HepG2 (cell line): ENCODE results near the gene MICAL3. TPM values are rescaled to one million over a fixed set of nuclear protein-coding genes. Genes with fewer than 3 reads are reported as not detected.

ENCODE experiments used
- ATAC-seq: fragments of 200-7000 bp; cut with Tn5 transposase; 3 replicates; pipeline ENCODE4 v1.9.1; 2020; ENCODE audit warnings: mild to moderate bottlenecking, moderate library complexity
- BruUV-seq: library from RNA; stranded (reverse); fragments of 400-500 nt; replicated peaks from 2 replicates; lab custom pipeline; 2021; lab: Mats Ljungman, UMichigan
- CTCF ChIA-PET: fragments of 300-600 bp; formaldehyde crosslinking; extraction: SDS; loops from one replicate; lab custom pipeline; 2021; ENCODE audit warnings: low total read pairs, inconsistent platforms, low intra/inter-chr PET ratio; lab: Yijun Ruan, JAX
- POLR2A ChIA-PET: fragments of 350-600 bp; sonication (Branson Sonifier 250); formaldehyde crosslinking; loops from one replicate; lab custom pipeline; 2020; ENCODE audit warnings: antibody characterized with exemption, inconsistent platforms; lab: Yijun Ruan, JAX
- DNase-seq: peaks from one replicate; pipeline ENCODE4 v3.0.0-alpha.2; 2015; ENCODE audit warnings: low spot score
- FAIRE-seq: peaks from 3 replicates; lab custom pipeline; 2011; peaks lifted over from hg19 to GRCh38; lab: Jason Lieb, UNC
- H2AFZ ChIP-seq: one replicate; pipeline ENCODE4 v1.6.1; 2011; ENCODE audit warnings: low read length, inconsistent platforms
- H3K27ac ChIP-seq: fragments of 300-600 bp; 3 replicates; pipeline ENCODE4 v1.8.0; 2011; ENCODE audit warnings: mixed run types, mild to moderate bottlenecking, mixed read lengths, low read length, inconsistent platforms; ENCODE audit not compliant: insufficient read depth; ENCODE audit errors: extremely low read length
- H3K27me3 ChIP-seq, 2 experiments: fragments of 200-600 bp in 1 of 2; 2 replicates in 1 of 2; 3 replicates in 1 of 2; pipeline versions ENCODE4 v1.6.0 to v1.8.0; 2011; ENCODE audit warnings: low read length in 2 of 2, mild to moderate bottlenecking in 2 of 2, moderate library complexity in 2 of 2, inconsistent platforms in 1 of 2; ENCODE audit not compliant: insufficient read depth in 2 of 2, control insufficient read depth in 1 of 2
- H3K36me3 ChIP-seq, 2 experiments: fragments of 200-600 bp in 1 of 2; replicated peaks in 1 of 2; 2 replicates in 1 of 2; 3 replicates in 1 of 2; pipeline versions ENCODE4 v1.5.1 to v1.8.0; 2011; ENCODE audit warnings: low read length in 2 of 2, inconsistent platforms in 1 of 2; ENCODE audit not compliant: insufficient read depth in 2 of 2, control insufficient read depth in 1 of 2
- H3K4me1 ChIP-seq: 2 replicates; pipeline ENCODE4 v1.5.1; 2012; ENCODE audit warnings: low read length, inconsistent platforms; ENCODE audit not compliant: insufficient read depth
- H3K4me2 ChIP-seq: 2 replicates; pipeline ENCODE4 v1.6.0; 2011; ENCODE audit warnings: low read depth, low read length, inconsistent platforms
- H3K4me3 ChIP-seq, 3 experiments: fragments of 200-600 bp in 1 of 3; sonication (generic), shearing (Covaris generic) in 1 of 3; replicated peaks in 1 of 3; 2 replicates each; pipeline ENCODE4 v1.5.1; 2011 to 2016; ENCODE audit warnings: low read length in 3 of 3, inconsistent platforms in 2 of 3, low read depth in 2 of 3, mild to moderate bottlenecking in 2 of 3, control low read depth in 1 of 3, mixed read lengths in 1 of 3; ENCODE audit not compliant: insufficient read depth in 1 of 3
- H3K79me2 ChIP-seq: one replicate; pipeline ENCODE4 v1.6.1; 2011; ENCODE audit warnings: low read length, inconsistent platforms; ENCODE audit not compliant: insufficient read depth
- H3K9ac ChIP-seq: 2 replicates; pipeline ENCODE4 v1.6.0; 2011; ENCODE audit warnings: mild to moderate bottlenecking, low read depth, low read length, inconsistent platforms; ENCODE audit not compliant: insufficient read depth
- H3K9me3 ChIP-seq: 2 replicates; pipeline ENCODE4 v1.5.1; 2012; ENCODE audit warnings: mild to moderate bottlenecking, low read length
- H4K20me1 ChIP-seq: 2 replicates; pipeline ENCODE4 v1.6.0; 2011; ENCODE audit warnings: inconsistent platforms, mild to moderate bottlenecking, low read length, moderate library complexity; ENCODE audit not compliant: insufficient read depth
- CTCF ChIP-seq: sonication (generic); formaldehyde crosslinking; IDR thresholded peaks from 2 replicates; pipeline ENCODE4 v1.5.0; 2020; ENCODE audit warnings: mild to moderate bottlenecking, missing genetic modification reagents, moderate library complexity
- HMGXB3 ChIP-seq: sonication (generic); formaldehyde crosslinking; IDR thresholded peaks from 2 replicates; pipeline ENCODE4 v1.4.0; 2020; ENCODE audit warnings: missing genetic modification reagents, borderline replicate concordance
- HNF1B ChIP-seq: sonication (generic); formaldehyde crosslinking; IDR thresholded peaks from 2 replicates; pipeline ENCODE4 v1.5.1; 2020; ENCODE audit warnings: mild to moderate bottlenecking, moderate library complexity, missing genetic modification reagents
- HNRNPL ChIP-seq: fragments of 200-400 bp; formaldehyde crosslinking; IDR thresholded peaks from 2 replicates; pipeline ENCODE4 v1.6.1; 2017; ENCODE audit warnings: mild to moderate bottlenecking, low read depth, low read length
- MAFK ChIP-seq, 2 experiments: IDR thresholded peaks in 1 of 2; conservative IDR thresholded peaks in 1 of 2; 2 replicates each; pipeline ENCODE4 v1.6.1; 2011; ENCODE audit warnings: improper control_type of control experiment in 2 of 2, low read length in 2 of 2
- RAD21 ChIP-seq: fragments of 450-650 bp; formaldehyde crosslinking; IDR thresholded peaks from 2 replicates; pipeline ENCODE4 v1.5.0; 2020; ENCODE audit warnings: mild to moderate bottlenecking
- SMC3 ChIP-seq: IDR thresholded peaks from 2 replicates; pipeline ENCODE4 v1.6.1; 2011; ENCODE audit warnings: low read length, improper control_type of control experiment
- STAG1 ChIP-seq: sonication (generic); formaldehyde crosslinking; IDR thresholded peaks from 2 replicates; pipeline ENCODE4 v1.4.0; 2020; ENCODE audit warnings: missing genetic modification reagents
- ZFX ChIP-seq: sonication (generic); formaldehyde crosslinking; IDR thresholded peaks from 2 replicates; pipeline ENCODE4 v1.4.0; 2020; ENCODE audit warnings: mild to moderate bottlenecking, low read depth, missing genetic modification reagents, moderate library complexity
- ZNF768 ChIP-seq: sonication (generic); formaldehyde crosslinking; IDR thresholded peaks from 2 replicates; pipeline ENCODE4 v1.4.0; 2020; ENCODE audit warnings: missing genetic modification reagents
- ZNF782 ChIP-seq: sonication (generic); formaldehyde crosslinking; IDR thresholded peaks from 2 replicates; pipeline ENCODE4 v1.4.0; 2020; ENCODE audit warnings: missing genetic modification reagents, mild to moderate bottlenecking, borderline replicate concordance
- WGBS: methylation state at CpG from one replicate; pipeline ENCODE4 v1.1.6; 2017; ENCODE audit warnings: low lambda C conversion rate; 5-methylcytosine and 5-hydroxymethylcytosine counted together
- in situ Hi-C: cut with HindIII; loops from 2 replicates; pipeline ENCODE4 v1.10.0; 2017; ENCODE audit warnings: low pct_unique_long_range_greater_than_20kb; ENCODE audit not compliant: extremely low pct_ligation_motif_present
- intact Hi-C: fragments of 100-400 bp; cut with micrococcal nuclease; formaldehyde crosslinking; loops from one replicate; pipeline ENCODE4 v1.10.0; 2022; ENCODE audit not compliant: unreplicated experiment
- polyA plus RNA-seq, 8 experiments: library from polyadenylated mRNA; depleted of rRNA in 3 of 8; stranded (reverse) in 7 of 8; unstranded in 1 of 8; fragments of >200 nt; fragmentation: Illumina TruSeq in 4 of 8; extraction: Trizol in 4 of 8; gene quantifications; 2 replicates each; pipeline versions ENCODE4 v1.2.1 to v1.2.3, GENCODE V29; 2011 to 2016; ENCODE audit warnings: low read depth in 4 of 8, missing spikeins in 1 of 8, mixed read lengths in 1 of 8; ENCODE audit not compliant: insufficient read depth in 1 of 8
- total RNA-seq, 5 experiments: library from RNA; depleted of rRNA; stranded (reverse); fragments of >200 nt; fragmentation: Illumina TruSeq; extraction: Trizol; gene quantifications; 2 replicates each; pipeline ENCODE4 v1.2.3, GENCODE V29; 2016; ENCODE audit warnings: low read depth in 1 of 5

The MICAL3 gene
- total and polyA plus RNA-seq, 2 of the 13 experiments (the other 11 are each of a cell fraction or from before 2014, with no cell fraction given): 5.3 to 12.5 TPM

GRCh38 chr22:17754233-17754925, 270.0 kb downstream of the MICAL3 start:
- 0 out of 2 replicates have a peak, but pooled peaks have one; percentile 23 for TF ChIP-seq HNF1B (CRISPR knock-in tag)
- peak; percentile 31; the same call in 1 of the 2 replicates for TF ChIP-seq SMC3
- TF ChIP-seq RAD21 (CRISPR knock-in tag): peak; percentile 81
- TF ChIP-seq STAG1 (CRISPR knock-in tag): peak; percentile 80
- 0 out of 2 replicates have a peak, but pooled peaks have one; percentile 49 for TF ChIP-seq HNRNPL
- peak; percentile 10 to 16; a peak in 1 of 4 replicates for TF ChIP-seq MAFK (conservative IDR thresholded peaks at IDR 0.05 in 1 of 2, IDR thresholded peaks at IDR 0.05 in 1 of 2; ENCODE audit: low read length in 2 of 2)
- peak; percentile 27; the same call in 1 of the 2 replicates for TF ChIP-seq ZNF768 (CRISPR knock-in tag)
- no peak for TF ChIP-seq HMGXB3
- peak; percentile 52; the same call in 1 of the 2 replicates for TF ChIP-seq ZFX
- peak; percentile 73 for TF ChIP-seq CTCF (CRISPR knock-in tag)
- TF ChIP-seq ZNF782 (CRISPR knock-in tag): no peak
- Histone ChIP-seq H4K20me1 (no peaks in the 10 kb centered on the region), H3K9ac (no peak overlapping the region), H3K27me3 (no peaks in the 10 kb centered on the region; a peak in 1 of 5 replicates), H2AFZ (no peak overlapping the region), H3K36me3 (no peaks in the 10 kb centered on the region), H3K4me3 (no peak overlapping the region), H3K4me2 (no peak overlapping the region), H3K4me1 (no peaks in the 10 kb centered on the region), H3K9me3 (no peaks in the 10 kb centered on the region), H3K27ac (no peak overlapping the region), H3K79me2 (peaks cover 5% of the 10 kb centered on the region)
- ChIA-PET CTCF (interaction anchor here (0.8 to 1.6 kb wide), 3 partner anchors 28 to 33 kb away, joined by 3 to 9 read pairs (median 3); no protein-coding TSS in a partner anchor), POLR2A (interaction anchor here (0.8 kb wide), 1 partner anchor 31 kb away, joined by 3 read pairs; no protein-coding TSS in a partner anchor)
- intact Hi-C loops: no loop called here
- no peak for FAIRE-seq
- ATAC-seq: peak; percentile 82
- WGBS: 82% methylated on average over 12 of the region's 14 CpGs
- no peak for DNase-seq
- no TSS peak for BruUV-seq
- in situ Hi-C loops: no loop called here
